Fibroblast of skin of right biceps (primary cell): ENCODE measurements around the gene PTGR2.
"Not testable (repeated sequence)": the region's sequence is repeated elsewhere in the genome, so short reads cannot be mapped to it uniquely, and the experiment has no call there.

Experiments
- DNase-seq: peaks from one replicate; pipeline ENCODE4 v3.0.0-alpha.2; 2013

The PTGR2 gene

GRCh38 chr14:73851567-73852382 is at the start of gene PTGR2:
TSS of gene PTGR2 (plus strand) at chr14:73851831. CDS start at chr14:73858863, 7,032 bp downstream.
- peak; percentile 98 for DNase-seq

GRCh38 chr14:73802431-73803188 is 49.0 kb upstream of the PTGR2 start:
- no peak for DNase-seq

GRCh38 chr14:73804636-73805035 is 47.0 kb upstream of the PTGR2 start:
- DNase-seq = no peak

GRCh38 chr14:73807457-73807856 is 44.2 kb upstream of the PTGR2 start:
- DNase-seq = no peak

- DNase-seq = no peak
These were observed 42.2 kb upstream of the PTGR2 start for GRCh38 chr14:73809391-73809790.

GRCh38 chr14:73810478-73811163 is 41.0 kb upstream of the PTGR2 start:
- DNase-seq = no peak

GRCh38 chr14:73811164-73811503 is 40.5 kb upstream of the PTGR2 start:
- no peak for DNase-seq

- no peak for DNase-seq
These were observed 37.5 kb upstream of the PTGR2 start for GRCh38 chr14:73814153-73814552.

GRCh38 chr14:73815849-73816248 is 35.8 kb upstream of the PTGR2 start:
- DNase-seq = no peak

- no peak for DNase-seq
These were observed 35.2 kb upstream of the PTGR2 start for GRCh38 chr14:73816393-73816816.

- no peak for DNase-seq
These were observed 34.5 kb upstream of the PTGR2 start for GRCh38 chr14:73817020-73817655.

GRCh38 chr14:73818821-73819220 is 32.8 kb upstream of the PTGR2 start:
- no peak for DNase-seq

GRCh38 chr14:73820631-73821030 is 31.0 kb upstream of the PTGR2 start:
- no peak for DNase-seq

- no peak for DNase-seq
These were observed 28.2 kb upstream of the PTGR2 start for GRCh38 chr14:73823339-73823885.

- DNase-seq = no peak
These were observed 27.5 kb upstream of the PTGR2 start for GRCh38 chr14:73824127-73824526.

- DNase-seq = no peak
These were observed 27.1 kb upstream of the PTGR2 start for GRCh38 chr14:73824536-73824935.

GRCh38 chr14:73825551-73826188 is 26.0 kb upstream of the PTGR2 start:
- DNase-seq = peak; percentile 84

- DNase-seq = not testable (repeated sequence)
These were observed 24.4 kb upstream of the PTGR2 start for GRCh38 chr14:73827190-73827589.

GRCh38 chr14:73829071-73829470 is 22.6 kb upstream of the PTGR2 start:
- DNase-seq = no peak

- DNase-seq = peak; percentile 63
These were observed 21.9 kb upstream of the PTGR2 start for GRCh38 chr14:73829526-73830431.

GRCh38 chr14:73833034-73833433 is 18.6 kb upstream of the PTGR2 start:
- DNase-seq = peak; percentile 38
